LNCAP (cell line): ENCODE data around the gene DUSP2.
A peak's percentile ranks its signal among the peaks of the same experiment; 100 is the strongest.

Source experiments
- CTCF ChIP-seq: fragments of 450-650 bp; IDR thresholded peaks from 2 replicates; pipeline ENCODE4 v1.5.1; 2017; ENCODE audit warnings: mild to moderate bottlenecking

Gene DUSP2

GRCh38 chr2:96120991-96121390 is 24.2 kb downstream of the DUSP2 start:
- no peak for TF ChIP-seq CTCF

DNA sequence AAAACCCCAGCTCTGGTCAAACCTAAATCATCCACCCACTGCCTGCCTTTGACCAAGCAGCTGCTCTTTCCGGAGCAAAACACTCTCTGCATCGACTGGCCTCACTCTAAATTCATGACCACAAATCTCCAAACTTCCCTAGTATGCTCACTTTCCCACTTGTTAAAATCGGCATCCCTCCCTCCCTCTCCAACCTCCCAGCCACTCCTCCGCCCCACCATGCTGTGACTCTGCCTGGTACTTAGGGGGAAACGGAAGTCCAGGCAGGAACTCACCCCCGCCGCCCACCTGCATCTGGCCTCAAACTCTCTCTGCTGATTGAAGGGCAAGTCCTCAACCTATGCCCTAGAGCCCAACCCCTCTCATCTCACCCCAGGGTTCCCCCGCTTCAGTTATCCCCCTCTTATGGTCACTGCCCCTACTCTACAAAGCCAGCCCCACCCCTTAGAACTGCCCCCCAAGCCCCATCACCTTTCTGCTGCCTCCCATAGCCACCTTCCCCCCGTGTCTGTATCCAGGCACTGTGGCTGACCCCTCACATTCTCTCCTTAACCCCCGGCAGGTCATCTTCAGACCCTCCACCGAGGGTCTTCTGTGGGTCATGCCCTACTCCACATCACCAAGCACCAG is 25.0 kb downstream of the DUSP2 start:
- no peak for TF ChIP-seq CTCF

- TF ChIP-seq CTCF = no peak
Measured at GRCh38 chr2:96119389-96119751, 25.9 kb downstream of the DUSP2 start.

DNA sequence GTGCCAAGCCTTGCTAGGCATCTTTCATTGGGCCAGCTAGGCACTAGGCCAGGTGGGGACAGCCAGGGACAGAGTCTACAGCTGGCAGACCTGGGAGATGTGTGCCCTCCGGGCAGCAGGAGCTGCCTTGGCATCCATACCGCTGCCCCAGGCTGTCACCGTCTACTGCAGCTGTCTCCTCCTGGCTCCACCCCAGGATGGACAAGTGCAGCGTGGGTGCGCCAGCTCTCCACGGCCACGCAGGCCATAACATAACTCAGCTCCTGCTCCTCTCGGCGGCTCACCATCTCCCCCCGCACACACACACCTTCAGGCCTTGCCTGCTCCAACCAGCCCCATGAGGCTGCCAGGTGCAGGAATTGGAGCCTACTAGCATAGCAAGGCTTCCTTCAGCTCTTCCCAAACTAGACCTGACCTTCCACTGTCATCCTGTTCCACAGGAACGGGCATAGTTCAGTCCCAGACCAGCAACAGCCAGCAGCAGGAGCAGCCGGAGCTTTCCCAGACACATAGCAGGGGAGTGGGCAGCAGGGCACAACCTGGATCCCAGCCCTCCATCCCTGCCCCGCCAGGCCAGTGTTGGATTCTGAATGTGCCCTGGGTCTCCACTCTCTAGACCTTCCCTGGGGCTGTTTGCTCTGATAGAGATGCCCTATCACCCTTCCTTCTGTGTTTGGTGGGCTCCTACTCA is 26.4 kb downstream of the DUSP2 start:
- no peak for TF ChIP-seq CTCF

DNA sequence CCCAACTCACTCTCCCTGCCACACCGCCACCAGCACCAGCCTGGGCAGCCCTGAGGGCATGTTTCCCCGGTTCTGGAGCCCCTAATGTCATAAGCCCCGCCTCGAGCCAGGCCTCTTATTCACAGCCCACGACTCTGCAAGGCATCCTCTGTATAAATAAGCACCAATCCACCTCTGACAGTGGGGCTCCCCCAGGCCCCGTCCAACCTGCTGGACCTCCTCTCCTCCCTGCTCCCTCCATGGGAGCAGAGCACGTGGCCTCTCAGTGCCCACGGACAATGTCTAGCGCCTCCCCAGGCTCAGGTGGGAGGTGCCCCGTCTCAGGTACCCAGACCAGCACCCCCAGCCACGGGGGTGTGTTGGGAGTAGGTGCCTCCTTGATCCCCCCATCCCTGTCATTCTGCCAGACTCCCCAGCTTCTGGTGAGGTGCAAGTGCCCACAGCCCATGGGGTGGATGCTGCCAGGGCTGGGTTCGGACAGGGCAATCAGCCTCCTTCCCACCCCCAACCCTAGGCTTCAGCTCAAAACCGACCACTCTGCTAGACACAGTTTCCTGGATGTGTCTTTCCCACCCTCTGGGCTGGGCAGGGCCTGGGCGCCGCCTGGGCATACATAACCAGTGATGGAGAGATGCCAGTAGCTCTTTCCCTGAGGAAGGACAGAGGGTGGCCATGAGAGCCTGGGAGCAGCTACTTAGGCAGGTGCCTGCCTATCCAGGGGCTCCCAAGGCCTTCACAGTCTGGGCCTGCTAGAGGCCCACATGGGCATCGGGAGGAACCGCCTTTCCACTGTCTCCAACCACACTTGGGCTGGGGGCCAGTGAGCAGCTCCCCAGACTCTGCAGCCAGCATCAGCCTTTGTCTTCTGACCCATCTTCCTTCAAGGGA is 27.3 kb downstream of the DUSP2 start:
- no peak for TF ChIP-seq CTCF

- TF ChIP-seq CTCF = peak; percentile 84
Measured at GRCh38 chr2:96116879-96117533, 28.2 kb downstream of the DUSP2 start.

GRCh38 chr2:96116424-96116878 is 28.8 kb downstream of the DUSP2 start, which contains the start of gene ADRA2B:
Gene ADRA2B, minus strand, starts transcription at chr2:96116571. Its CDS starts 422 bp downstream, at chr2:96116149.
- no peak for TF ChIP-seq CTCF
